ENCODE data around the gene CPED1.
"Not testable (repeated sequence)": the region's sequence is repeated elsewhere in the genome, so short reads cannot be mapped to it uniquely, and the experiment has no call there.

CPED1 gene

GRCh38 chr7:121266307-121266894 is 277.9 kb downstream of the CPED1 start:
- no peak for DNase-seq

DNA sequence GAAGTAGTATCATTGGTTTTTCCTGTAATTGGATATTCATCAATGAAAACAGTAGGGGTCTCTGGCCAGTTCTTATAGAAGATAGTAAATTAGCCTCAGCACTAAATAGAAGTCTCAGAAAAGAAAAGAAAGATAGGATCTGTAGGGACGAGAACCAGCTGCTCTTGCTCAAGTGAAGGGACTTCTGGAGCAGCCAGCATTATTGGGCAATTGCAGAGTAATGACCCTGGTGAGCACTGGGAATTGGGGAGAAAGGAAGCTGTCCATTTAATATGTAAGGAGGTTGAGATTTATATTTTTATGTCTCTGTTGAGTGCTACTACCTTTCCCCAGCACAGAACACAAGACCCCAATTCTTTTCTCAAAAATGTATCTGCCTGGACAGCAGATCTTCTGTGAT is 279.1 kb downstream of the CPED1 start:
- no peak for DNase-seq

DNA sequence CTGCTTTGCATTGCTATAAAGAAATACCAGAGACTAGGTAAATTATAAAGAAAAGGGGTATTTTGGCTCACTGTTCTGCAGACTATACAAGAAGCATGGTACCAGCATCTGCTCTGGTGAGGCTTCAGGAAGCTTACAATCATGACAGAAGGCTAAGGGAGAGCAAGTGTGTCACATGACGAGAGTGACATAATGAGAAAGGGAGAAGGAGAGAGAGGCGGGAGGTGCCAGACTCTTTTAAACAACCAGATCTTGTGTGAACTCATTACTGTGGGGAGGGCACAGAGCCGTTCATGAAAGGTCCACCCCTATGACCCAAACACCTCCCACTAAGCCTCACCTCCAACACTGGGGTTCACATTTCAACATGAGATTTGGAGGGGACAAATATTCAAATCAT is 281.3 kb downstream of the CPED1 start:
- no peak for DNase-seq

- DNase-seq = no peak
Measured at GRCh38 chr7:121271098-121271497, 282.6 kb downstream of the CPED1 start.

DNA sequence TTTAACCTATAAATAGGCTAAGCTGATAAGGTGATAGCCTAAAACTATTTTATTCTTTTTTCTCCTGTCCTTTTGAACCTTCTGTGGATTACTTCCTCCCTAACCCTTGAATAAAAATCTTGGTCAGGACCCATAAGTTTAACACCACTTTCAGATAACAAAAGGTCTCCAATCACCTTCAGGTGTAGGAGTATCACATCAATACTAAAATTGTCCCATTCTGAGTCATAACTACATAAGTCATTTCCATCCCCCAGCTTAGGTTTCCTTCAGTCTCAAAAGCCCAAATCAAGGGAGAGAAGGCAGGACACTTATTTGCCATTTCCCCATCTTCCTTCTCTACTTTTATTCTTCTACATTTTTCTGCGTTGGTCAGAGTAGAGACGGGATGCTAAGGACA is 283.4 kb downstream of the CPED1 start:
- DNase-seq = no peak

DNA sequence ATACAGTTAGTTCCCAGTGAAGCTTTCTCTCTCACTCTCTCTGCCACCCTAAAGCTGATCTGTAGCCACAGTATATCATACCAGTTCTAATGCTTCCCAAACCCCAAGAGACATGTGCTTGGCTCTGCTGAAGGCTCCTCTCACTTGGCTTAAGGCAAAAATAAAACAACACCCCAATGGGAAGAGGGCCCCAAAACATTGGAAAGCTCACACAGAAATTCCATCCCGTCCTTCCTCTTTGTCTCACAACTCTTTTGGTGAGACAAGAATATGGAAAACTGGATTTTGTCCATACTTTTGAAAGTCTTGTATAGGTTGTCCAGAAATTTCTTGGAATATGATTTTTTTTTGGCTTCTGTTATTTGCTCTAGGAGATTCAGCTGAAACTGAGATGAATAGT is 284.2 kb downstream of the CPED1 start:
- DNase-seq = no peak

DNA sequence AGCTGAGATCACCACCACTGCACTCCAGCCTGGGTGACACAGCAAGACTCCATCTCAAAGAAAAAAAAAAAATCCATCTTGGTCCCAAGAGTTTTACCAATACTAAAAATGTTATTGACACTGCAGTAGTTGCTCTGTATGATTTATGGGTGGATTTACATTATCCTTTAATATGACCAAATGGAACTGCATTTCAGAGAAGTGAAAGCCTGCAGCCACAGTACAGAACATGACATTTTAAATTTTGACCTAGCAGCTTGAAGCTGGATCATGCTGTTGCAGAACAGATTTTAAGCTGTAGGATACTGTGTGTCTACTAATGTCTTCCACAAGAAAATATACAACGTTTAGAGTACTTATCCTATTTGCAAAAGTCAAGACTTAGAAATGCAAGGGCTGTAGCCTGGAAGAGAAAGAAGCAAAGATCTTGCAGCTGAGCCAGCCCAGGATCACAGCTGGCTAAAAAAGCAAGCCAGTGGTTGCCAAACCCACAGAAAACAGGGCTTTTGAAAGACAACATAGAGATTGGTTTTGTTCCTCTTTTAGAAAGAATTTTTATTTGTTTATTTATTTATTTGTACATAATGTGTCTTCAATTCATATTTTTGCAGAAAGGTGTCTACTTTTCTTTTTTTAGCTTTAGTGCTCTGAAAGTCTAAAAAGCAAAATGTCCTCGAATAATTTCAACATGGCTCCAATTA is 285.1 kb downstream of the CPED1 start:
- DNase-seq = no peak

DNA sequence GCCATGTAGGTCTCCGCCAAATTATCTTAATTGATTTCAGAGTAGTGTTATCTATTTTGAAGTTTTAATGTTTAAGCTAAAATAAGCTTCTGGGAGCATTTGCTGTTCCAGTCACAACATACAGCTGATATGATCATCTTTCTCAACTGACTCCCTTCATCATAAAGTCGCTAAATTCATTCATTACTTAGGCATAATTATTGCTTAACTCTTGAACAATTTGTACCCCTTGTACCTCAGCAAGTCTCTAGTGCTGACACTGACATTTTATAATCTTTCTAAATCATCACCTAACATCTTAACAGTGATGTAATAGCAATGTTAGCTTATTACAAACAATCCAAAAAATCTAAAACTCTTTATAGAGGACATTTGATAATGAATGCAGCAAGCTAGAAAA is 286.0 kb downstream of the CPED1 start:
- DNase-seq = no peak

DNA sequence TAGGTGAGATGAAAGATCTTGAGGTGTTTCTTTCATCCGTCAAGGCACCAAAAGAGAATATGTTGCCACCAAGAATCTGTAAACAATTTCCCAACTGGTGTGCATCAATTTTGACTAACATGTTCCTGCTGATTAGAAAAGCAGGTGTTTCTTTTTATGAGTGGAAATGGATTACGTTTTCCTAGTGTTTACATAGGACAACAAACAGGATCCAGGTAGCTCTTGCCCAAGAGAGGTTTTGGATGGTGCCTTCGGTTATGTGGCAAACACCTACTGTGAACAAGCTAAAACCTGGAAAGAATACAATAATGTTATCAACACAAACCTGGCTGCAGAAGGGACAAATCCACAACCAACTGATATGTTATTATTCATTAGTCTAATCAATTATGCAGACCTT is 286.7 kb downstream of the CPED1 start:
- DNase-seq = peak; percentile 80

DNA sequence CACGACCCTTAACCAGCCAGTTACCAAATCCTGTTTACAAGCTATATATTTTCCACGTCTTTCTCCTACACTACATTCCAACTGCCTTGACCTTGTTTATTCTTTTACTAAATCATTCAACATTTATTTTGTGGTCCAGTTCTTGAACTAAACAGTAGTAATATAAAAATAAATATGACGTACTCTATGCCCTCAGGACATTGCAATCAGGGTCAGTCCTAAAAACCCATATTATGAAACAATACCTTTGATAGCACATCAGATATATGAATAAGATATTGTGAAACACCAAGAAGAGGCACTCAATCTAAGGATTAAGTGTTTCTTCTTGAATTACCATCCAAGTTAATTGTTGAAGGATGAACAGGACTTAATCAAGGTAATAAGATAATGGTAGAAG is 287.8 kb downstream of the CPED1 start:
- DNase-seq = no peak

- peak; percentile 14 for DNase-seq
Measured at GRCh38 chr7:121278120-121279021, 289.9 kb downstream of the CPED1 start.

GRCh38 chr7:121279060-121279620 is 290.6 kb downstream of the CPED1 start:
- DNase-seq = no peak

DNA sequence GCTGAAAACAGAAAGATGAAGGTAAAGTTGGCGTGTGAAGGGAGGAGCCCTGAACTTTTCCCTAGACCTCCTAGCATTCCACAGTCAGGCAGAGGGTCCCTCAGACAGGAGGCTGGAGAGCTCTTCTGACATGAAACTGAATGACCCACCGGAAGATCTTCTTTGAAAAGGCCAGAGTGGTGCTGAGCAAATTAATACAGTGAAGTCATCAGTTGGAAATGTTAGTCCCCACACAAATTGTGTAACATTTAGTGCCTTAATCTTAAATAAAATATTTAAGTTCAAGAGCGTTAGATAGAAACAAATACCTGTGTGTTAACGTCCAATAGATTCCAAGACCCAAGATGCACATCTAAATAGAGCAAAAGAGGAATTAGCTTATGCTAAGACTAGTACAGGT is 291.3 kb downstream of the CPED1 start:
- no peak for DNase-seq

DNA sequence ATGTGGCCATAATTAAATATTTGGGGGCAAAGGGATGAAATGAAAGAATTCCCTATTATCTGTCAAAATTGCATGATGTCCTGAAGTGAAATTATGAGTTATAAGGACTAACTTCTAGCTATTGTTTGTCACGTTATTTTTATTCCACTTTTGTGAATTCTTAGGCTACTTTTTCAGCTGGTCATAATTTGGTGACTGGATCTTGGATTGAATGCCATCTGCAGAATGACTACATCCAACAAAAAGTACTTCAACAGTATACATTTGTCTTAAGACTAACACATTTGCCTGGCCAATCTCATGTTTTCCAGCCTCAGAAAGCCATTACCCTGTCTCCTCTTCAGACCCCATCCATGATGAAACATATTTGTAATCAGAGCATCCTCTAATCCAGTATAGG is 292.1 kb downstream of the CPED1 start:
- DNase-seq = no peak

DNA sequence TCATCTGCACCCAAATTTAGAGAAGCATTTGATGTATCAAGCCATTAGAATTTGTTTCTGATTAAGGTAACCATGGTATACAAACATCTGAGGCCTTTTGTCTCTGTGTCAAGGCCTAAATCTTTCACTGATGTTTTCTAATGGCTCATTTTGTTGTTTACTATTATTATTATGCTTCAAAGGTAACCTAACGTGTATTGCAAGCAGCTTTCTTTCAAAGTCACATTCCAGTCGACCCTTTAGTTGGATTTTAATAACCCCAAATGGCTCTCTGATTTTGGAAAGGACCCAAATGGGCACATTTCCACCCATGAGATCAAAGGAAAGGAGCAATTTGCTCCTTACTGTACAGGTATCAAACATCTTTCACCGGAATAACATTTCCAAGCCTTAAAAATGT is 293.6 kb downstream of the CPED1 start:
- no peak for DNase-seq

- no peak for DNase-seq
Measured at GRCh38 chr7:121285066-121285667, 296.7 kb downstream of the CPED1 start.

DNA sequence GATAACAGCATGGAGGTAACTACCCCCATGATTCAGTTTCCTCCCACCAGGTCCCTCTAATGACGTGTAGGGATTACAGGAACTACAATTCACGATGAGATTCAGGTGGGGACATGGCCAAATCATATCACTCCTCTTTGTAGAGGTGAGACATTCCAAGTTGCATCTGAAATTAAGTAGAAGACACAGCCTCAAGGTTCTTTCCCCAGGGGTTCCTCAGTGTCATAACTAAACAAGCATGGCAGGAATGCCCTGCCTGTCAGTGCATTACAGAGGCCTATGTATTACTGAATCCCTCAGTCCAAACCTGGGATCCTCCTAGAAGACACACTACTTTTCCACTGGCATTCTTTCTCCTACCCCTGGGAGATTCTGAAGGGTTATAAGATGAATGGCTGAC is 297.7 kb downstream of the CPED1 start:
- DNase-seq = no peak

GRCh38 chr7:121286742-121287734 is 298.5 kb downstream of the CPED1 start:
- DNase-seq = no peak

DNA sequence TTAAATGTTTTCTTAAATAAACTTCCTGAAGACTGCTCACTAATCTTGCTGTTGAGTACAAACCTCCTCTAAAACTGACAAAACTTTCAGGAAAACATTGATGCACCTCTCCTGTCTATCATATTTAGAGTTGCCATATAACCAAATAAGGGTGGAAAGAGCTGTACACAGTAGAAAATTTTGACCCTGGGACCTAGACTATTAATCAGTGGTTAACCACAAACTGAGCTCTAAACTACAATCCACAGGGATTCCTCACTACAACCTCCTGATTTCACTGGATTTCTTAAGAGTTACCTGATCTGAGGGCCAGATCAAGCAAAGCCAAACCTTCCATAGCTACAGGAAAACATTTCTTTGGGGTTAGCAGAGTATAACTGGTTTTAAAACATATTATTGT is 300.4 kb downstream of the CPED1 start:
- no peak for DNase-seq

DNA sequence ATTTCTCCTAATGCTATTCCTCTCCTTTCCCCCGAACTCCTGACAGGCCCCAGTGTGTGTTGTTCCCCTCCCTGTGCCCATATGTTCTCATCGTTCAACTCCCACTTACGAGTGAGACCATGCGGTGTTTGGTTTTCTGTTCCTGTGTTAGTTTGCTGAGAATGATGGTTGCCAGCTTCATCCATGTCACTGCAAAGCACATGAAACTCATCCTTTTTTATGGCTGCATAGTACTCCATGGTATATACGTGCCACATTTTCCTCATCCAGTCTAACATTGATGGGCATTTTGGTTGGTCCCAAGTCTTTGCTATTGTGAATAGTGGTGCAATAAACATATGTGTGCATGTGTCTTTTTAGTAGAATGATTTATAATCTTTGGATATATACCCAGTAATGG is 301.4 kb downstream of the CPED1 start:
- not testable (repeated sequence) for DNase-seq

DNA sequence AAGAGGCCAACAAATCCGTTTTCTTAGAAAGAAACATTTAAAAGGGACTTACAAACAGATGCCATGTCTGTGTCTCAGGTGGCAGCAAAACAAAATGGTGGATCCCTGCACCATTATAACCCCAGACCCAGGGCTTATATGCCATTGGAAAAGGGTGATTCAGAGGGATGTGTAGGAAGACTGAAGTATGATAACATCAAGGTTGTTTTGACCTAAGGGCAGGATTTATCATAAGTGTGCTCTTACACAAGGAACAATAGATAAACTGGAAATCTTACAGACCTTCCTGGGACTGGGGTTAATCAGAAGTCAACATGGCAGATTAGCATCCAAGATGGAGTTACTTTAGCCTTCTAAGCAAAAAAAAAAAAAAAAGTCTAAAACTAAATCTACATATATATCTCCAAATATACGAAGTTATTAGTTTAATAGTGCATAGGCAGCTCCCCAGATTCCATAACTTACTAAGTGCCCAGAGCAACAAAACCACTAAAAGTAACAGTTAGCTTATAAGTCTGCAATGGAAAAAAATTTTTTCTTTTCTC is 306.0 kb downstream of the CPED1 start:
- DNase-seq = no peak

DNA sequence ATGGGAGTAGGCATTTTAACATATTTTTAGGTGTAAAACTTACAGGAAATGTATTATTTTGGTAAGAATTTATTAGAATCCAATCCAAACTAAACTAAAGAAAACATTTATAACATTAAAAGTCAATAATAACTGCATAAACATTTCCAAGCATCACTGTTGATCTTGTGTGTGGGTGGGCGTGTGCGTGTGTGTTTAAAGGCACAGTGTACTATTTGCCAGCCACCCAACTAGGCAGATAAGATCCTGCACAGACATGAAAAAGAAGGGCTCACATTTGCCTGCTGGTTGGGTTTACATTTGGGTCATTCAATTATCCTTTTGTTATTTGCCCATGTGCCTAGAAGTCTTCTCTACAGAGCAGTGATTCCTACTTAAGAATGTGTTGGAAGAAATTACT is 309.3 kb downstream of the CPED1 start:
- DNase-seq = no peak
